ENCODE results near the gene BMP6.

DNA sequence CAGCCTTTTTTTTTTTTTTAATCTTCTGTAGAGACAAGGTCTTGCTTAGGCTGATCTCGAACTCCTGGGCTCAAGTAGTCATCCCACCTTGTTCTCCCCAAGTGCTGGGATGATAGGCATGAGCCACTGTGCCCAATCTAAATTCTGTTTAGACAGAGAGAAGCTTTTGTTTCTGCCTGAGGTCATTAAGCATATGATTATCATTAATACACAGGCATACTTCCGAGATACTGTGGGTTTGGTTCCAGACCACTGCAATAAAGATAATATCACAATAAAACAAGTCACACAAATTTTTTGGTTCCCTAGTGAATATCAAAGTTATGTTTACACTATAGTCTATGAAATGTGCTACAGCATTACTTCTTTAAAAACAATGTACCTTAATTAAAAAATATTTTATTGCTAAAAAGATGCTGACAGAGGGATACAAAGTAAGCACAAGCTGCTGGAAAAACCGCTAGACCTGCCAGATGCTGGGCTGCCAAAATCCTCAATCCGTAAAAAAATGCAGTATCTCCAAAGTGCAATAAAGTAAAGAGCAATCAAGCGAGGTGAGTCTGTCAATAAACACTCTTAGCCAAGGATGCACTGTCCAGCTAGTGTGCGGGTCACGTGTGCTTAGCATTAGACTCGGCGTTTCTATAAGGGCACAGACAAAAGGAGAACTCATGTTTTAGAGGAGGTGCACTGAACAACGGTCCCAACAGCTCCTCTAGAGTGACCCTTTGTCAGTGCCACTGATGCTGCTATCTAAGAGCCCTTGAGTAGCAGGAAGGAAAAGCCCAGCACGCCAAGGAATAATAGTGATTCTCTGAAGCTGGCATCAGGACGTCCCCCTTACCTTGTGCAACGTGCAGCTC lies 168.6 kb downstream of the BMP6 start:
- no peak for TF ChIP-seq EZH2phosphoT487 (IDR thresholded peaks at IDR 0.05; ENCODE audit: borderline replicate concordance, low read length)
- TF ChIP-seq, protein P1, sequence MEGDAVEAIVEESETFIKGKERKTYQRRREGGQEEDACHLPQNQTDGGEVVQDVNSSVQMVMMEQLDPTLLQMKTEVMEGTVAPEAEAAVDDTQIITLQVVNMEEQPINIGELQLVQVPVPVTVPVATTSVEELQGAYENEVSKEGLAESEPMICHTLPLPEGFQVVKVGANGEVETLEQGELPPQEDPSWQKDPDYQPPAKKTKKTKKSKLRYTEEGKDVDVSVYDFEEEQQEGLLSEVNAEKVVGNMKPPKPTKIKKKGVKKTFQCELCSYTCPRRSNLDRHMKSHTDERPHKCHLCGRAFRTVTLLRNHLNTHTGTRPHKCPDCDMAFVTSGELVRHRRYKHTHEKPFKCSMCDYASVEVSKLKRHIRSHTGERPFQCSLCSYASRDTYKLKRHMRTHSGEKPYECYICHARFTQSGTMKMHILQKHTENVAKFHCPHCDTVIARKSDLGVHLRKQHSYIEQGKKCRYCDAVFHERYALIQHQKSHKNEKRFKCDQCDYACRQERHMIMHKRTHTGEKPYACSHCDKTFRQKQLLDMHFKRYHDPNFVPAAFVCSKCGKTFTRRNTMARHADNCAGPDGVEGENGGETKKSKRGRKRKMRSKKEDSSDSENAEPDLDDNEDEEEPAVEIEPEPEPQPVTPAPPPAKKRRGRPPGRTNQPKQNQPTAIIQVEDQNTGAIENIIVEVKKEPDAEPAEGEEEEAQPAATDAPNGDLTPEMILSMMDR (conservative IDR thresholded peaks at IDR 0.05; ENCODE audit: low read depth, low read length), result no peak

Data from PC-3 (cell line).